GM12878 (cell line): ENCODE data around the gene EIF4E. TPM values are rescaled to one million over a fixed set of nuclear protein-coding genes. Genes with fewer than 3 reads are reported as not detected.

Source experiments
- ATAC-seq: fragments of 200-7000 bp; cut with Tn5 transposase; 3 replicates; pipeline ENCODE4 v1.9.1; 2020; ENCODE audit warnings: mild to moderate bottlenecking, moderate library complexity
- BruUV-seq: library from RNA; stranded (reverse); fragments of 400-500 nt; replicated peaks from 2 replicates; lab custom pipeline; 2021; lab: Mats Ljungman, UMichigan
- CTCF ChIA-PET: fragments of 300-600 bp; sonication (Branson Sonifier 250); formaldehyde crosslinking; extraction: SDS; loops from one replicate; lab custom pipeline; 2021; ENCODE audit warnings: inconsistent platforms; lab: Yijun Ruan, JAX
- POLR2A ChIA-PET: fragments of 350-600 bp; formaldehyde crosslinking; extraction: SDS; loops from one replicate; lab custom pipeline; 2021; ENCODE audit warnings: inconsistent platforms; lab: Charles Lee
- RAD21 ChIA-PET: fragments of 300-600 bp; sonication (Branson Sonifier 250); formaldehyde crosslinking; loops from one replicate; lab custom pipeline; 2023; ENCODE audit warnings: antibody characterized with exemption; ENCODE audit not compliant: unreplicated experiment; lab: Charles Lee
- SMC1A ChIA-PET: fragments of 300-600 bp; sonication (Branson Sonifier 250); formaldehyde crosslinking; loops from one replicate; lab custom pipeline; 2023; ENCODE audit not compliant: unreplicated experiment, uncharacterized antibody; lab: Charles Lee
- DNase-seq: peaks from one replicate; pipeline ENCODE4 v3.0.0-alpha.2; 2011; ENCODE audit warnings: low read depth, low spot score
- FAIRE-seq: peaks from 3 replicates; lab custom pipeline; 2011; peaks lifted over from hg19 to GRCh38; lab: Jason Lieb, UNC
- H2AFZ ChIP-seq: 2 replicates; pipeline ENCODE4 v1.6.0; 2011; ENCODE audit warnings: low read depth, low read length, control low read depth; ENCODE audit not compliant: control insufficient read depth
- H3K27ac ChIP-seq: 2 replicates; pipeline ENCODE4 v1.5.1; 2011; ENCODE audit warnings: control low read depth; ENCODE audit not compliant: control insufficient read depth, insufficient read depth
- H3K27me3 ChIP-seq, 2 experiments: replicated peaks in 1 of 2; 2 replicates each; pipeline versions ENCODE4 v1.6.0 to v1.6.1; 2011; ENCODE audit warnings: low read length in 1 of 2; ENCODE audit not compliant: control insufficient read depth in 2 of 2, insufficient read depth in 2 of 2
- H3K36me3 ChIP-seq, 2 experiments: 2 replicates each; pipeline ENCODE4 v1.5.1; 2011; ENCODE audit warnings: low read length in 1 of 2; ENCODE audit not compliant: control insufficient read depth in 2 of 2, insufficient read depth in 2 of 2
- H3K4me1 ChIP-seq: 2 replicates; pipeline ENCODE4 v1.6.1; 2011; ENCODE audit warnings: mild to moderate bottlenecking, low read length, moderate library complexity, mixed read lengths; ENCODE audit not compliant: control insufficient read depth, insufficient read depth
- H3K4me2 ChIP-seq: 2 replicates; pipeline ENCODE4 v1.6.0; 2011; ENCODE audit warnings: control low read depth; ENCODE audit not compliant: control insufficient read depth, insufficient read depth
- H3K4me3 ChIP-seq: fragments of 200-600 bp; sonication (generic); 2 replicates; pipeline ENCODE4 v1.5.1; 2016
- H3K79me2 ChIP-seq: 2 replicates; pipeline ENCODE4 v1.6.0; 2011; ENCODE audit warnings: low read length; ENCODE audit not compliant: control insufficient read depth, insufficient read depth
- H3K9ac ChIP-seq: 2 replicates; pipeline ENCODE4 v1.8.0; 2011; ENCODE audit warnings: low read length, control low read depth, mixed read lengths; ENCODE audit not compliant: control insufficient read depth, insufficient read depth
- H3K9me3 ChIP-seq: replicated peaks from 3 replicates; pipeline ENCODE4 v1.5.1; 2011; ENCODE audit warnings: mild to moderate bottlenecking, low read length; ENCODE audit not compliant: control insufficient read depth, insufficient read depth
- H4K20me1 ChIP-seq: 2 replicates; pipeline ENCODE4 v1.6.0; 2011; ENCODE audit not compliant: control insufficient read depth, insufficient read depth
- ASH2L ChIP-seq: fragments of 300-600, 200-600 bp; sonication (generic); IDR thresholded peaks from 2 replicates; pipeline ENCODE4 v1.6.1; 2017; ENCODE audit warnings: low read depth, mild to moderate bottlenecking, borderline replicate concordance
- BCL3 ChIP-seq: IDR thresholded peaks from 2 replicates; pipeline ENCODE4 v1.6.1; 2011; ENCODE audit warnings: borderline replicate concordance, low read depth, mild to moderate bottlenecking, moderate library complexity, low read length; ENCODE audit not compliant: insufficient read depth, poor library complexity, severe bottlenecking
- DPF2 ChIP-seq: fragments of 450-650 bp; IDR thresholded peaks from 2 replicates; pipeline ENCODE4 v1.6.1; 2017; ENCODE audit warnings: mild to moderate bottlenecking
- E2F8 ChIP-seq: fragments of 450-650 bp; IDR thresholded peaks from 2 replicates; pipeline ENCODE4 v1.6.1; 2018; ENCODE audit warnings: mild to moderate bottlenecking, low read depth, moderate library complexity; ENCODE audit not compliant: partially characterized antibody
- ETV6 ChIP-seq, 2 experiments: fragments of 450-650 bp in 1 of 2; IDR thresholded peaks in 1 of 2; conservative IDR thresholded peaks in 1 of 2; 2 replicates each; pipeline ENCODE4 v1.6.1; 2014; ENCODE audit warnings: antibody characterized with exemption in 1 of 2, borderline replicate concordance in 1 of 2, low read depth in 1 of 2, mild to moderate bottlenecking in 1 of 2, moderate library complexity in 1 of 2
- HDAC6 ChIP-seq: fragments of 200-600 bp; sonication (generic); IDR thresholded peaks from one replicate; pipeline ENCODE4 v1.8.0; 2017; ENCODE audit warnings: antibody characterized with exemption; ENCODE audit not compliant: unreplicated experiment
- LARP7 ChIP-seq: fragments of 450-650 bp; IDR thresholded peaks from 2 replicates; pipeline ENCODE4 v1.6.1; 2017; ENCODE audit warnings: mild to moderate bottlenecking
- NFIC ChIP-seq: IDR thresholded peaks from 2 replicates; pipeline ENCODE4 v1.6.1; 2012; ENCODE audit warnings: low read depth, mild to moderate bottlenecking, inconsistent platforms, low read length, moderate library complexity
- NR2C2 ChIP-seq: IDR thresholded peaks from 2 replicates; pipeline ENCODE4 v1.6.1; 2011; ENCODE audit warnings: borderline replicate concordance, low read depth; ENCODE audit not compliant: control insufficient read depth, insufficient read length
- PML ChIP-seq: IDR thresholded peaks from 2 replicates; pipeline ENCODE4 v1.6.1; 2012; ENCODE audit warnings: low read length, inconsistent platforms
- RB1 ChIP-seq: fragments of 450-650 bp; formaldehyde crosslinking; IDR thresholded peaks from 2 replicates; pipeline ENCODE4 v1.6.1; 2017; ENCODE audit warnings: mild to moderate bottlenecking, borderline replicate concordance
- RBBP5 ChIP-seq: fragments of 200-600 bp; sonication (generic); conservative IDR thresholded peaks from 2 replicates; pipeline ENCODE4 v1.6.1; 2016
- RELB ChIP-seq: fragments of 450-650 bp; IDR thresholded peaks from 2 replicates; pipeline ENCODE4 v1.6.1; 2017; ENCODE audit warnings: low read depth, mild to moderate bottlenecking, moderate library complexity
- SREBF1 ChIP-seq: IDR thresholded peaks from 2 replicates; pipeline ENCODE4 v1.6.1; 2012; ENCODE audit warnings: mild to moderate bottlenecking, low read length
- SUPT20H ChIP-seq: IDR thresholded peaks from 2 replicates; pipeline ENCODE4 v1.6.1; 2011; ENCODE audit warnings: low read depth, mild to moderate bottlenecking, low read length, moderate library complexity, borderline replicate concordance; ENCODE audit not compliant: control insufficient read depth
- TCF7 ChIP-seq: IDR thresholded peaks from 2 replicates; pipeline ENCODE4 v1.6.1; 2014; ENCODE audit warnings: antibody characterized with exemption, borderline replicate concordance
- WRNIP1 ChIP-seq: IDR thresholded peaks from 2 replicates; pipeline ENCODE4 v1.6.1; 2011; ENCODE audit warnings: low read depth, low read length, improper control_type of control experiment, borderline replicate concordance
- WGBS: methylation state at CpG from one replicate; pipeline ENCODE4 v1.1.6; 2016; ENCODE audit warnings: low lambda C conversion rate; ENCODE audit not compliant: insufficient replicate concordance, insufficient coverage; ENCODE audit errors: missing lambda C conversion rate; 5-methylcytosine and 5-hydroxymethylcytosine counted together
- in situ Hi-C: fragments of 300-500 bp; cut with MboI; formaldehyde crosslinking; loops from 9 replicates; pipeline ENCODE4 v1.14.3; 2018; ENCODE audit warnings: mixed read lengths
- intact Hi-C: fragments of 100-400 bp; cut with micrococcal nuclease; formaldehyde crosslinking; loops from one replicate; pipeline ENCODE4 v1.14.2; 2022; ENCODE audit not compliant: unreplicated experiment
- polyA plus RNA-seq, 11 experiments: library from polyadenylated mRNA; depleted of rRNA in 4 of 11; unstranded in 6 of 11; stranded (reverse) in 5 of 11; fragments of >200 nt; fragmentation: Nextera tagmentation in 4 of 11; fragmentation: Illumina TruSeq in 1 of 11; extraction: Ambion mirVana in 4 of 11; extraction: Trizol in 1 of 11; gene quantifications; 1 replicate in 1 of 11; 2 replicates in 10 of 11; pipeline versions ENCODE4 v1.2.1 to v1.2.3, GENCODE V29; 2011 to 2016; ENCODE audit warnings: inconsistent platforms in 2 of 11, missing spikeins in 2 of 11, low read depth in 1 of 11
- total RNA-seq, 4 experiments: library from RNA; depleted of rRNA in 3 of 4; stranded (reverse); fragments of >200 nt in 3 of 4; fragmentation: Illumina TruSeq in 1 of 4; extraction: Trizol in 1 of 4; gene quantifications; 2 replicates each; pipeline versions ENCODE4 v1.2.1 to v1.2.3, GENCODE V29; 2013 to 2021

The EIF4E gene
- total and polyA plus RNA-seq, 10 of the 15 experiments (the other 5 are each of a cell fraction or from before 2014, with no cell fraction given), result 104 to 372 (median 163) TPM

GRCh38 chr4:98867648-98868047, 61.3 kb downstream of the EIF4E start (continued):
- no peak for TF ChIP-seq ASH2L
- TF ChIP-seq SREBF1, result no peak

- Histone ChIP-seq H3K9me3 (no peaks in the 10 kb centered on the region), H4K20me1 (no peaks in the 10 kb centered on the region), H3K4me1 (no peaks in the 10 kb centered on the region), H3K9ac (no peak overlapping the region), H3K4me3 (no peak overlapping the region), H3K27me3 (no peaks in the 10 kb centered on the region), H3K27ac (no peak overlapping the region)
- no peak for ATAC-seq
- DNase-seq, result no peak
- in situ Hi-C loops, result no loop called here
- TF ChIP-seq SUPT20H, result no peak
- TF ChIP-seq RELB, result no peak
- TF ChIP-seq TCF7, result no peak
- no peak for TF ChIP-seq PML
- no peak for TF ChIP-seq ETV6 (conservative IDR thresholded peaks at IDR 0.05 in 1 of 2, IDR thresholded peaks at IDR 0.05 in 1 of 2; ENCODE audit: borderline replicate concordance in 1 of 2, low read depth in 1 of 2)
- no peak for TF ChIP-seq NFIC
- TF ChIP-seq RBBP5, result no peak
- TF ChIP-seq HDAC6, result no peak
- no peak for TF ChIP-seq NR2C2
- no peak for TF ChIP-seq BCL3
- TF ChIP-seq WRNIP1, result no peak
- TF ChIP-seq RB1, result no peak
- TF ChIP-seq LARP7, result no peak
- no peak for TF ChIP-seq DPF2
- TF ChIP-seq E2F8, result no peak
- TF ChIP-seq, all 136 proteins: peak for 0
- BruUV-seq, result no TSS peak
- intact Hi-C loops, result no loop called here
- FAIRE-seq, result no peak
- 36% methylated on average over 4 of the region's 6 CpGs for WGBS
- RAD21 ChIA-PET, result no interaction called here
- POLR2A ChIA-PET, result no interaction called here
- H3K36me3 ChIP-seq, result no peaks in the 10 kb centered on the region
- CTCF ChIA-PET, result no interaction called here
- SMC1A ChIA-PET, result no interaction called here
- H3K4me2 ChIP-seq, result no peak overlapping the region
- H3K79me2 ChIP-seq, result no peaks in the 10 kb centered on the region
- no peak overlapping the region for H2AFZ ChIP-seq
Measured at GRCh38 chr4:98865059-98865458, 63.9 kb downstream of the EIF4E start.
